ENCODE data around the gene ATP1B2.

ATP1B2 gene, protein sequence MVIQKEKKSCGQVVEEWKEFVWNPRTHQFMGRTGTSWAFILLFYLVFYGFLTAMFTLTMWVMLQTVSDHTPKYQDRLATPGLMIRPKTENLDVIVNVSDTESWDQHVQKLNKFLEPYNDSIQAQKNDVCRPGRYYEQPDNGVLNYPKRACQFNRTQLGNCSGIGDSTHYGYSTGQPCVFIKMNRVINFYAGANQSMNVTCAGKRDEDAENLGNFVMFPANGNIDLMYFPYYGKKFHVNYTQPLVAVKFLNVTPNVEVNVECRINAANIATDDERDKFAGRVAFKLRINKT

DNA sequence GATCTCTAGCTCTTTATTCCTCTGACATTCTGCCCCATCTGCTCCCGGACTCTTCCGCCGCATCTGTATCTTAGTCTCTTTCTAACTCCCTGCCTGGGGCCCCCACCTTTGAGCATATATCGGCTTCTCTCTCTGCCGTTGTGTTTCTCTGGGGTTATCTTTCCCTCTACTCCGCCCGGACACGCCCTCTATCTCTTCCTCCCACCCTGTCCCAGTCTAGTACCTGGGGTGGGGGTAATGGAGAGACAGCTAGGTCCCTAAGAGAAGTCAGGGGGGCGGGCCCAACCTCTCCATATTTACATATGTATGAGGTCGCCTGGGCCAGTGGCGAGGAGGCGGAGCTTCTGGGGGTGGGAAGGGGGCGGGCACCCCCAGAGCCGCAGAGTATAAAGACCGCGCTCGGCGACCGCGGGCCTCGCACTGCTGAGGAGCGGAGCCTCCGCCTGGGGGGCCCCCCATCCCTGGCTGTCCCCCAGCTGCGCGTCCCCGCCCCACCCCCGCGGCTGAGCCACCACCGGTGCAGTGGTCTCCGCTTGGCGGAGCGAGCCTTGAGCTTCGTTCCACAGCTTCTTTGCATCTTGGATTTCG is at the start of gene ATP1B2:
ATP1B2 (plus strand) TSS at position 418 of the 588 bp plus-strand sequence. CDS start 593 bp downstream, outside the sequence.
- H3K4me3 ChIP-seq (ENCODE audit: control insufficient read depth, low read depth, low read length): peak within 1 kb of the TSS; percentile 19
- DNase-seq (ENCODE audit: low read depth): peak; percentile 8
- TF ChIP-seq CTCF (conservative IDR thresholded peaks at IDR 0.05; ENCODE audit: control insufficient read depth, insufficient read depth, low read depth, low read length): no peak

- no peak for DNase-seq (ENCODE audit: low read depth)
- no peak for TF ChIP-seq CTCF (conservative IDR thresholded peaks at IDR 0.05; ENCODE audit: control insufficient read depth, insufficient read depth, low read depth, low read length)
- H3K4me3 ChIP-seq (ENCODE audit: control insufficient read depth, low read depth, low read length): no peak overlapping the region
Observed at GRCh38 chr17:7606280-7606679, 44.4 kb upstream of the ATP1B2 start.

DNA sequence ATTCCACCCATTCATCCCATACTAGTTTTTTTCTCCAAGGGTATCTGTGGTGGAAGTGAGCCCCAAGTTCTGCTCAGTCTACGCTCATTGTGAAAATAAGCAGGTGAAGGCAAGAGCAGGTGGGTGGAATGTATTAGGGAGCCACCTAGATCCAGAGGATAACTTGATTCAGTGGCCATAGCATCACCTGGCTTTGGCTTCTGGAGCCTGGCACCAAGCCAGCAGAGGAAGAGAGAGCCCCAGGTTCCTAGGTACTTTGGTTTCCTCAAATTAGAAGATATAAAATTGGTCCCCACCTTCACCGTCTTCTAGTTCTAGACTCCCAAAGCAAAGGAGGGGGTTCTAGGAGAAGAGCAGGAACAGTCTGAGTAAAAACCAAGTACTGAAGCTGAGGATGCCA is 40.1 kb upstream of the ATP1B2 start:
- TF ChIP-seq CTCF (conservative IDR thresholded peaks at IDR 0.05; ENCODE audit: control insufficient read depth, insufficient read depth, low read depth, low read length): no peak
- H3K4me3 ChIP-seq (ENCODE audit: control insufficient read depth, low read depth, low read length): no peak overlapping the region
- DNase-seq (ENCODE audit: low read depth): no peak

DNA sequence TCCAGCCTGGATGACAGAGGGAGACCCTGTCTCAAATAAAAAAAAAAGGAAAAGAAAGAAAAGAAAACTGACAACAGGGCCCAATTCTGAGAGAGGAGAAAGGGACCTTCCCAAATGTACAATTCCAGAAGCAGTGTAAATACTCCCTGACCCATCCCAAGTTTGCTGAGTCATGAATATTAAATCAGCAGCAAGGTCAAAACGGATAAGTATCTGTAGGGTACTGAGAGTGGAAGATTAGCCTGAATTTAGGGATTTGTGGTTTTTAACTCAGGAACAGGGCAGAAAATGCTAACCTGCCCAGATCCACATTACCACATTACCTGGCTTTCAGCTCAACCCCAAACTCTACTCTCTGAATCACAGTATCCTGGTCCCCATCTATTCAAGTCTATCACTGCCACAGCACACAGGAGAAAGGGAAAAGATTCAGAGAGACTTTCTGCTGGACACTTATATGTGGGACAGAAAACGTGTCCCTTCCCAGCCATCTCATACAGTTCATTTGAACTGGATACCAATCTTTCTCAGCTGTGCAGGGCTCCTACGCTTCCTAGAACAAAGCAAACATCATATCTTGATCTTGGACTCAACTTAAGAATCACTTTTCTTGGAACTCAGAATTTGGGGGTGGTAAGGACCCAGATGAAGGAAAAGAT is 39.0 kb upstream of the ATP1B2 start:
- no peak for TF ChIP-seq CTCF (conservative IDR thresholded peaks at IDR 0.05; ENCODE audit: control insufficient read depth, insufficient read depth, low read depth, low read length)
- no peak for DNase-seq (ENCODE audit: low read depth)
- no peak overlapping the region for H3K4me3 ChIP-seq (ENCODE audit: control insufficient read depth, low read depth, low read length)

DNA sequence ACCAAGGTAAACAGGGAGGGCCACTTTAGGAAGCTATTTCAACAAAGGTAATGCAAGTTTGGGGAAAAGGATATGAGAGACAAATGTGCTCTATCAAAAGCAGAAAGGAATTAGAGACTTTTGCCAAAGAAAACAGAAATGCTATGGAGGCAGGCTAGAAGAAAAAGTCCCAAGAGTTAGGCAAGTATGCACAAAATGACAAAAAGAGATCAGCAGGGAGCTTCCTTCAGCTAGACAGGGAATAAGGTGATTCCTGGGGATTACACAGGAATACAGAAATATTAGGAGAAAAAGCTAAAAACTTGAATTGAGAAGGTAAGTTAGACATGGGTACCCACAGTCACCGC is 38.5 kb upstream of the ATP1B2 start:
- DNase-seq (ENCODE audit: low read depth): no peak
- no peak for TF ChIP-seq CTCF (conservative IDR thresholded peaks at IDR 0.05; ENCODE audit: control insufficient read depth, insufficient read depth, low read depth, low read length)
- H3K4me3 ChIP-seq (ENCODE audit: control insufficient read depth, low read depth, low read length): no peak overlapping the region

DNA sequence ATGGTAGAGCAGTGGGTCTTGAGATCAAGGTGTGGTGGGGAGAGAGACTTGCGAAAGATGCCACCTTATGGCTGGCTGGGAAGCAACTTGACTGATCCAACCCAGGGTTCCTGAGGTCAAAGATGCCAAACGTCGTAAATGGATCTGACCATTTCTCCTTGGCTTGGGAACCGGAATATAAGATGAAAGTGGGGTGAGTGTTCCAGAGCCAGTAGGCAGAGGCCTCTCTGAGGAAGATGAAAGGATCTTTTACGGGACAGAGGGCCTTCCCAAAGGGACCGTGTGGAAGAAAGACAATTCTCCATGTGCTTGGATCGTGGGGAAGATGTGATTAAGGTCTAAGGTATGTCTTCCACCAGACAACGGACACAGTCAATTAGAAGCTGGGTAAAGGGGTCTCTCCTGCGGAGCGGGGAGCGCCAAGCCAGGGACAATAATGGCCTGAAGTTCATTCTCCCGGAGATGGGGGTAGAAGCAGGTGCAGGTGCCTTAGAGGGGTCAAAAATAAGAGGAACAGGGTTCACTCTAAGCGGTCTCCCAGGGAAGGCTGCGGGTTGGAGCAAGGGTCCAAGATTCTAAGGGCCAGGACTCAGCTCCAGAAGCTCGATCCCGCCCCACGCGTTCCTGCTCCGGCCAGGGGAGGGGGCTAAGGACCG is 36.8 kb upstream of the ATP1B2 start:
- H3K4me3 ChIP-seq (ENCODE audit: control insufficient read depth, low read depth, low read length): peak overlapping the region; percentile 84
- peak; percentile 54 for DNase-seq (ENCODE audit: low read depth)
- TF ChIP-seq CTCF (conservative IDR thresholded peaks at IDR 0.05; ENCODE audit: control insufficient read depth, insufficient read depth, low read depth, low read length): no peak
